Activated B cell treated with CpG ODN at 0.5 μM for 24 hours (primary cell): ENCODE measurements around the gene CD9. TPM values are rescaled to one million over a fixed set of nuclear protein-coding genes. Genes with fewer than 3 reads are reported as not detected.
"Not testable (repeated sequence)": the region's sequence is repeated elsewhere in the genome, so short reads cannot be mapped to it uniquely, and the experiment has no call there.

Experiments used
- ATAC-seq: fragments of 200-7000 bp; cut with Tn5 transposase; one replicate; pipeline ENCODE4 v1.10.0; 2021; ENCODE audit warnings: low read depth, mild to moderate bottlenecking, moderate library complexity
- CTCF ChIA-PET: fragments of 350-600 bp; sonication (Branson Sonifier 250); formaldehyde crosslinking; loops from one replicate; lab custom pipeline; 2021; ENCODE audit warnings: antibody characterized with exemption; lab: Charles Lee
- POLR2A ChIA-PET: fragments of 350-600 bp; sonication (Branson Sonifier 250); formaldehyde crosslinking; loops from one replicate; lab custom pipeline; 2021; ENCODE audit warnings: antibody characterized with exemption; lab: Charles Lee
- DNase-seq: peaks from one replicate; pipeline ENCODE4 v3.0.0; 2022
- H3K27ac Mint-ChIP-seq: one replicate; pipeline ENCODE4 v1.8.0; 2020; ENCODE audit warnings: mixed read lengths
- H3K27me3 Mint-ChIP-seq: one replicate; pipeline ENCODE4 v1.8.0; 2021; ENCODE audit warnings: mixed read lengths
- H3K36me3 Mint-ChIP-seq: one replicate; pipeline ENCODE4 v1.8.0; 2021; ENCODE audit warnings: low read depth, mixed read lengths
- H3K4me1 Mint-ChIP-seq: one replicate; pipeline ENCODE4 v1.8.0; 2021; ENCODE audit warnings: mixed read lengths
- H3K4me3 Mint-ChIP-seq: one replicate; pipeline ENCODE4 v1.8.0; 2020; ENCODE audit warnings: mild to moderate bottlenecking, mixed read lengths
- H3K9me3 Mint-ChIP-seq: one replicate; pipeline ENCODE4 v1.8.0; 2020; ENCODE audit warnings: mixed read lengths
- CTCF ChIP-seq: fragments of 200-600 bp; IDR thresholded peaks from one replicate; pipeline ENCODE4 v1.8.0; 2022; ENCODE audit warnings: antibody characterized with exemption, mild to moderate bottlenecking
- intact Hi-C: fragments of 100-400 bp; cut with micrococcal nuclease; formaldehyde crosslinking; loops from one replicate; pipeline ENCODE4 v1.15.1; 2024
- total RNA-seq: library from RNA; stranded (reverse); gene quantifications from 2 replicates; pipeline ENCODE4 v1.2.3, GENCODE V29; 2022

The CD9 gene
- total RNA-seq, 1 donor from 2014 or later: 2.5 TPM

GRCh38 chr12:6189028-6189427, 11.2 kb upstream of the CD9 start:
- no peak for TF ChIP-seq CTCF
- POLR2A ChIA-PET: no interaction called here
- intact Hi-C loops: no loop called here
- CTCF ChIA-PET: no interaction called here
- Mint-ChIP-seq H3K4me1 (peaks cover 2% of the 10 kb centered on the region), H3K9me3 (no peaks in the 10 kb centered on the region), H3K27ac (no peak overlapping the region), H3K4me3 (no peak overlapping the region), H3K27me3 (peaks cover 62% of the 10 kb centered on the region), H3K36me3 (no peaks in the 10 kb centered on the region)
- no peak for DNase-seq
- no peak for ATAC-seq

- H3K27me3 Mint-ChIP-seq: peaks cover 56% of the 10 kb centered on the region
- H3K27ac Mint-ChIP-seq, DNase-seq, H3K4me3 Mint-ChIP-seq, H3K9me3 Mint-ChIP-seq, POLR2A ChIA-PET, intact Hi-C loops, H3K36me3 Mint-ChIP-seq, ATAC-seq, H3K4me1 Mint-ChIP-seq: not testable (repeated sequence)
- CTCF ChIA-PET: interaction anchor here (1.3 to 1.5 kb wide), 2 partner anchors 89 to 347 kb away, joined by 3 to 4 read pairs; no protein-coding TSS in a partner anchor
Measured at GRCh38 chr12:6189952-6190598, 10.1 kb upstream of the CD9 start.

- DNase-seq, ATAC-seq, H3K4me3 Mint-ChIP-seq, H3K9me3 Mint-ChIP-seq, POLR2A ChIA-PET, H3K4me1 Mint-ChIP-seq, H3K27ac Mint-ChIP-seq, H3K36me3 Mint-ChIP-seq, intact Hi-C loops: not testable (repeated sequence)
- peaks cover 56% of the 10 kb centered on the region for H3K27me3 Mint-ChIP-seq
- CTCF ChIA-PET: interaction anchor here (1.3 to 1.5 kb wide), 2 partner anchors 88 to 346 kb away, joined by 3 to 4 read pairs; no protein-coding TSS in a partner anchor
Measured at GRCh38 chr12:6190767-6191530, 9.3 kb upstream of the CD9 start.

GRCh38 chr12:6192604-6193380, 7.4 kb upstream of the CD9 start:
- Mint-ChIP-seq H3K9me3 (no peaks in the 10 kb centered on the region), H3K27me3 (peaks cover 50% of the 10 kb centered on the region), H3K27ac (no peak overlapping the region), H3K36me3 (no peaks in the 10 kb centered on the region), H3K4me1 (peaks cover 14% of the 10 kb centered on the region), H3K4me3 (no peak overlapping the region)
- intact Hi-C loops: no loop called here
- POLR2A ChIA-PET: no interaction called here
- no peak for DNase-seq
- ATAC-seq: no peak
- no peak for TF ChIP-seq CTCF
- CTCF ChIA-PET: interaction anchor here (1.1 to 5.3 kb wide), 4 partner anchors 85 to 93 kb away, joined by 3 to 72 read pairs (median 8); no protein-coding TSS in a partner anchor

DNA sequence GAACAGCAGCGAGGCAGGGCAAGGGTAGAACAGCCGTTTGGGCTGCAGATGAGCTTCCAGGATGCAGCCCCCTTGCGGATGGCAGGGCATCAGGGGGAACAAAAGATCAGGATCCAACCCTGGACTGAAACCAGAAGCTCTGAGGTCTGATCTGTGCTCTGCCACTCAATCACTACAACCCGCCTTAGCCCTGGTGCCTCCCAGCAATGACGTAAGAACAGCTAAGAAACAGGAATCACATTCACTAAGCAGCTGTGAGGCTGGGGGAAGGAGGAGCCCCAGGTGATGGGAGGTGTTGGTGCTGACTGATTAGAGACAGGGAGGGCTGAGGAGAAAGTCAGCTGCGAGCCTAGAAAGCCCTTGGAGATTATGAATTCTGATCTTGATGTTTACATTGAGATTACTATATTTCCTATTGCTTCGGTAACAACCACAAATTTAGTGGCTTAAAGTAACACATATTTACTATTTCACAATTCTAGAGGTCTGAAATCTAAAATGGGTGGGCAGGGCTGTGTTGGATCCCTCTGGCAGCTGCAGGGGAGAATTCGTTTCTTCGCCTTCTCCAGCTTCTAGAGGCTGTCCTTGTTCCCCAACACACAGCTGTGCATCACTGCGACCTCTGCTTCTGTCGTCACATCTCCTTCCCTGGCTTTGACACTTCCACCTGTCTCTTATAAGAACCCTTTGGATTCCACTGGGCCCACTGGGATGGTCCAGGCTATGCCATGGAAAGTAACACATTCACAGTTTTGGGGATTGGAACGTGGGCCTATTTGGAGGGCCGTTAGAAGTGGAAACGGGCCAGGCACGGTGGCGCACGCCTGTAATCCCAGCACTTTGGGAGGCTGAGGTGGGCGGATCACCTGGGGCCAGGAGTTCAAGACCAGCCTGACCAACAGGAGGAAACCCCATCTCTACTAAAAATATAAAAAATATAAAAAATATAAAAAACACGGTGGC, 6.1 kb upstream of the CD9 start:
- H3K4me1 Mint-ChIP-seq: peaks cover 13% of the 10 kb centered on the region
- H3K9me3 Mint-ChIP-seq: no peaks in the 10 kb centered on the region
- ChIA-PET CTCF (interaction anchor here (1.1 to 5.3 kb wide), 3 partner anchors 84 to 91 kb away, joined by 3 to 72 read pairs (median 11); no protein-coding TSS in a partner anchor), POLR2A (no interaction called here)
- intact Hi-C loops: no loop called here
- ATAC-seq (no peak), DNase-seq (no peak)
- no peak for TF ChIP-seq CTCF
- H3K4me3 Mint-ChIP-seq: no peak overlapping the region
- no peaks in the 10 kb centered on the region for H3K36me3 Mint-ChIP-seq
- H3K27ac Mint-ChIP-seq: no peak overlapping the region
- H3K27me3 Mint-ChIP-seq: peaks cover 48% of the 10 kb centered on the region
